HG02678 (cell line): ENCODE results near the gene IL4R.

Experiments
- ATAC-seq: cut with Tn5 transposase; IDR thresholded peaks from one replicate; pipeline ENCODE4 v1.9.1; 2021; ENCODE audit warnings: mild to moderate bottlenecking, moderate library complexity; ENCODE audit not compliant: unreplicated experiment

Gene IL4R

DNA sequence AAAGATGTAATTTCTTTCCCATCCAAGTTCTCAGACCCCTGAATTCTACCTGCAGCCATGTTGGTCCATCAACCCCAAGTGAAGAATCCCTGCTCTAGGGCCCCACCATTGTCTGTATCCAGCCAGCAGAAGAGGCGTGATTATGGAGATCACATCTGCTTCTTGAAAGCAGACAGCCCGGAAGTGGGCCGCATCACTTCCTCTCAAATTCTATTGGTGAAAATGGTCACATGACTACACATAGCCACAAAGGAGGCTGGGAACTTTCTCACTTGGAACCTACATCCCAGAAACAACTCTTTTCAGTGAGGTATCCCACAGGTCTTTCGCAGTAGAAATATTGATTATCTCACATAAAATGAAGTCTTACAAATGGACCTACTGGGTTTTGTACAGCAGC lies 40.1 kb downstream of the IL4R start:
- no peak for ATAC-seq

GRCh38 chr16:27355610-27356009 lies 41.8 kb downstream of the IL4R start:
- no peak for ATAC-seq

DNA sequence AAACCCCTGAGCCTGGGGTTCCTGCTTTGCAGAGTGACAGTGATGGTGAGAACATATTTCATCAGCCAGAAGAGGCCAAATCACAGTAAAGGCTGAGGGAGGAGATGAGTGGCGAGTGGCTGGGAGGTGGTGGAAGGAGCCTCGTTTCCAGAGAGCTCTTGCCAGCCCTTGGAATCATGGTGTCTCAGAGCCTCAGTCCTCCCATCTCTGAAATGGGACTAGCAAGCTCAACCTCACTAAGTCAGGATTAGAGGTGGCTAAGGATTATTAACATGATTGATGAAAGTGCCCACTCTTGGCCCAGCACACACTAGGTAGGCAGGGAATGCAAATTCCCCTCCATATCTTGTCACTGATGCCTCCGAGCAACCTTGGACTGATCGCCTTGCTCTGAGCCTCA lies 43.0 kb downstream of the IL4R start:
- ATAC-seq, result no peak

- no peak for ATAC-seq
Observed at GRCh38 chr16:27359051-27359450, 45.3 kb downstream of the IL4R start.

DNA sequence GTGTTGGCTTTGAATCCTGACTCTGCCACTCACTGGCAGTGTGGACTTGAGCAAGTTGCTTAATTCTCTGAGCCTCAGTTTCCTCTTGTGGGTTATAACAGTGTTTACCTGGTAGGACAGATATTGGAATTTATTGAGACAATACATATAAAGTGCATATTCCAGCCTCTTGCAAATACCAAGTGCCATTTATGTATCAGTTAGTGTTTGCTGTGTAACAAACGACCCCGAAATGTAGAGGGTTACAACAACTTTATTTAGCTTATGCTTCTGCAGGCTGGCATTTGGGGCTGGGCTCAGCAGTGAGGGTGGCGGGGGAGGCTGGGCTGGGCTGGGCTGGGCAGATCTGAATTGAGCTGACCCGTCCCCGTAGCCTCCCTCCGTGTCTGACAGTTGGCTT lies 45.8 kb downstream of the IL4R start:
- ATAC-seq, result no peak

DNA sequence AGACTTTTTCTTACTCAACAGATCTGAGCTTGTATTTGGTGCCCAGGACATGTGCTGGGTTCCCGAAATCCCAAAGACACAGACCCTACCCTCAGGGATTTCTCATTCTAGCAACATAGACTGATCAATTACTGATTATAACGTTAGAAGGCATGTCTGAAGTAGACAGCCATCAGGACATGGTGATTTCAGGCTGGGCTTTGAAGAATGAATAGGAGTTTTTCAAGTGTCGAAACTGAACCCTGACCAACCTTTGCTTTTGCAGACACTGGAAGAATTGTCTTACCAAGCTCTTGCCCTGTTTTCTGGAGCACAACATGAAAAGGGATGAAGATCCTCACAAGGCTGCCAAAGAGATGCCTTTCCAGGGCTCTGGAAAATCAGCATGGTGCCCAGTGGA lies 48.2 kb downstream of the IL4R start:
- no peak for ATAC-seq

GRCh38 chr16:27362570-27363245 lies 48.9 kb downstream of the IL4R start:
- no peak for ATAC-seq

GRCh38 chr16:27363246-27363632 lies 49.5 kb downstream of the IL4R start:
- no peak for ATAC-seq

DNA sequence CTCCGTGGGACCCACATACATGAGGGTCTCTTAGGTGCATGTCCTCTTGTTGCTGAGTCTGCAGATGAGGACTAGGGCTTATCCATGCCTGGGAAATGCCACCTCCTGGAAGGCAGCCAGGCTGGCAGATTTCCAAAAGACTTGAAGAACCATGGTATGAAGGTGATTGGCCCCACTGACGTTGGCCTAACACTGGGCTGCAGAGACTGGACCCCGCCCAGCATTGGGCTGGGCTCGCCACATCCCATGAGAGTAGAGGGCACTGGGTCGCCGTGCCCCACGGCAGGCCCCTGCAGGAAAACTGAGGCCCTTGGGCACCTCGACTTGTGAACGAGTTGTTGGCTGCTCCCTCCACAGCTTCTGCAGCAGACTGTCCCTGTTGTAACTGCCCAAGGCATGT lies 50.0 kb downstream of the IL4R start:
- no peak for ATAC-seq

DNA sequence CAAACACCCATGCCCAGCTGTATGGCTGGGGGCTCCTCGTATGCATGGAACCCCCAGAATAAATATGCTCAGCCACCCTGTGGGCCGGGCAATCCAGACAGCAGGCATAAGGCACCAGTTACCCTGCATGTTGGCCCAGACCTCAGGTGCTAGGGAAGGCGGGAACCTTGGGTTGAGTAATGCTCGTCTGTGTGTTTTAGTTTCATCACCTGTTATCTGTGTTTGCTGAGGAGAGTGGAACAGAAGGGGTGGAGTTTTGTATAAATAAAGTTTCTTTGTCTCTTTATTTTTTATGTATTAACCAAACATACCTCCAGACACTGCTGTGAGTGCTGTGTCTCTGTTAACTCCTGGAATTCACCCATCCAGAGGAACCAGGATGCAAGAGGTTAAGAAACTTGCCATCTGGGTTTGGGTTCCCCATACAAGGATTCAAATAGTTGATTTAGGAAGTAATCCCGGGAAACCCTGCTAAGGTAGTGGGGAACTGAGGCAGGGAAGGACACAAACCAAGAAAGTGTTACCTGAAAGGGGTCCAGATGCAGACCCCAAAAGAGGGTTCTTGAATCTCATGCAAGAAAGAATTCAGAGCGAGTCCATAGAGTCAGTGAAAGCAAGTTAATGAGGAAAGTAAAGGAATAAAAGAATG lies 50.8 kb downstream of the IL4R start:
- no peak for ATAC-seq

DNA sequence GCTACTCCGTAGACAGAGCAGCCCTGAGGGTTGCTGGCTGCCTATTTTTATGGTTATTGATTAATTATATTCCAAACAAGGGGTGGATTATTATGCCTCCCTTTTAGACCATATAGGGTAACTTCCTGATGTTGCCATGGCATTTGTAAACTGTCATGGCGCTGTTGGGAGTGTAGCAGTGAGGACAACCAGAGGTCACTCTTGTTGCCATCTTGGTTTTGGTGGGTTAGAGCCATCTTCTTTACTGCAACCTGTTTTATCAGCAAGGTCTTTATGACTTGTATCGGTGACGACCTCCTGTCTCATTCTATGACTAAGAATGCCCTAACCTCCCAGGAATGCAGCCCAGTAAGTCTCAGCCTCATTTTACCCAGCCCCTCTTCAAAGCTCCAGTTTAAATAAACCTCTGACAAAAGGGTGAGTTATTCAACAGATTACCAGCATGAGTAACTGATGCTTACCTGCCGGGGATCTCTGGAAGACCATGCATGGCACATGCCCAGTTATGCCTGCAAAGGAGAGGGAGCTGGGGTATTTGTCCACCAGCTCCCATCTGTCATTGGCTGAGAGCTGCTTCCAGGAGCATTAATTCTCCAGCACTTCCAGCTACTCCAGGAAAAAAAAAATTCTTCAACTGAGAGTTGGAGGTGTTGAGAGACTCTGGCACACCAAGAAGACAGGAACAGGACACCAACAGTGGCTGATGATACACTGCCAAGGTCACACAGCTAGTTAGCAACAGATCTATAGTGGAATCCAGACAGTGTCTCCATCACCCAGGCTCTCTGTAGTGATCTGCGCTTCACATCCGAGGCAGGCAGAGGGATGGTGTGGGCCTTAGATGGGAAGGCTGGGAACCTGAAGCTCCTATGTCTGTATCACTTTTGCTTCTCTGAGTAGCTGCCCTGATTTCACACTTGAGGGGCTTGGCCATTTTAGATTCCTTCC lies 51.6 kb downstream of the IL4R start:
- no peak for ATAC-seq

DNA sequence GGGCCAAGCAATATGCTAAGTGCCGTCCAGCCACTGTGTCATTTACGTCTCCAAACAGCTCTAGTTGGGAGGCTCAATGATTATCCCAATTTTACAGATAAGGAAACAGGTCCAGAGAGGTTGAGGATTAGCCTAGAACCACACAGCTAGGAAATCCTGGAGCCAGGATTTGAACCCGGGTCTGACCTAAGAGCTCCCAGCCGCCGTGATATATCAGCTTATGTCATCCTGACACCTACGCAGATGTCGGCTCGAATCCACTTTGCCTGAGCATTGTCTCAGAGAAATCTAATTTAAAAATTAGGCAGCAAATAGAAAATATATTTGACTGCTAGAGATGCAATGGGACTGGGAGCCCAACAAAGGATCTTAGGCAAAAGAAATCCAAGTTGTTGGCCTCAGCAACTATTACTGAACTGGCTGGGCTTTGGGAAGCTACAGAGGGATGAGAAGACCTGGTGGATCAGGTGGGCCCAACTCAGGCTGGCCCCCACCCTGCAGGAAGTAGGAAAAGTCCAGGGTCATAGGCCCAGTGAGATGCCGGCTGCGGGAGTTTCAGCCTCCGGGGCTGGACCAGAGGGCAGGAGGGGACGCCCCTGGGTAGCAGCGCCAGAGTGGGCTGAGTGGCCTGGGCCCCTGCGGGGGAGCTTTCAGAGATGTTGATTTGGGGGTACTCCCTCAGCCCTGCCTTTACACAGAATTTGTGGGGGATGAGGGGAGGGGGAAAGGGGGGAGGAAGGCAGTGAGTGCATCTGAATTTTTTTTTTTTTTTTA lies 53.1 kb downstream of the IL4R start:
- peak; percentile 19 for ATAC-seq

GRCh38 chr16:27367461-27368357 lies 53.9 kb downstream of the IL4R start:
- ATAC-seq, result peak; percentile 69

DNA sequence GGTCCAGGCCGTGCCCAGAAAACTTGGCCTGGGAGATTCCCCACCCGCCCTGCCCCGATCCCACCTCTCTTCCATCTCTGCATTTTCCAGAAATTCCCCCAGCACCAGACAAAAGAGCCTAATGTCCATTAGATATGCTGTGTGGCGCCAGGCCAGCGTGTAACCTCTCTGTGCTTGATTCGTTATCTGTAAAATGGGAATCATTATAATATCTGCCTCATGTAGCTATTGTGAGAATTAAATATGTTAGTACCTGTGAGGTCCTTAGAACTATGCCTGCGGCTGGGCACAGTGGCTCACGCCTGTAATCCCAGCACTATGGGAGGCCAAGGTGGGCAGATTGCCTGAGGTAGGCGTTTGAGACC lies 54.6 kb downstream of the IL4R start:
- no peak for ATAC-seq

DNA sequence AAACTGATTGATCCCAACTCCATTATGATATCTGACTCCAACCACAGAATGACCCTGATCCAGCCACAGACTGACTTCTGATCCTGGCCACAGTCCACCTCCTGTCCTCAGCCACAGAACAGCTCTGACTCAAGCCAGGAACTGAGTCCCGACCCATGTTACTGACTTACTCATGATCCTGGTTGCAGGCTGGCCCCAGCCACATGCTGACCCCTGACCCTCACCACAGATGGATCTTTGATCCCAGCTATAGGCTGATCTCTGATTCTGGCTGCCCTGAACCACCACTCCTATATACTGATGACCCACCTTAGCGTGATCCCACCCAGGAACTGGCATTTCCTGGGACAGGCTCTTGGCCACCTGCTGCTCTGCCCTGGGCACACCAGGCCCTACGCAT lies 56.0 kb downstream of the IL4R start:
- no peak for ATAC-seq

DNA sequence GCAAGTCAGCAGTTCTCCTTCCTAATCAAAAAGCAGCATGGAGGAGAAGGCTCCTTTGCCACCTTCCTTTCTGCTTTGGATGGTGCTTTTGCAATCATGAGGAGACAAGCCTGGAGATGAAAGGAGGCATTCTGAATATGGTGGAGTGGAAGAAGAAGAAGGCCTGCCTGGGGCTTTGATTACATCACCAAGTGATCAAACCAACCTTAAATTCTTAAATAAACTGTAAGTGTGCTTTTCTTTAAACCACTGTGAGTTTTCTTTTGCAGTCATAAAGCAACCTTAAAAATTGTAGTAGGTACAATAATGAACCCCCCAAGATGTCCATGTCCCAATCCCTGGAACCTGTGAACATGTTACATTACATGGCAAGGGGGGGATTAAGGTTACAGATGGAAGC lies 56.5 kb downstream of the IL4R start:
- ATAC-seq, result no peak

GRCh38 chr16:27373312-27373711 lies 59.5 kb downstream of the IL4R start:
- no peak for ATAC-seq

DNA sequence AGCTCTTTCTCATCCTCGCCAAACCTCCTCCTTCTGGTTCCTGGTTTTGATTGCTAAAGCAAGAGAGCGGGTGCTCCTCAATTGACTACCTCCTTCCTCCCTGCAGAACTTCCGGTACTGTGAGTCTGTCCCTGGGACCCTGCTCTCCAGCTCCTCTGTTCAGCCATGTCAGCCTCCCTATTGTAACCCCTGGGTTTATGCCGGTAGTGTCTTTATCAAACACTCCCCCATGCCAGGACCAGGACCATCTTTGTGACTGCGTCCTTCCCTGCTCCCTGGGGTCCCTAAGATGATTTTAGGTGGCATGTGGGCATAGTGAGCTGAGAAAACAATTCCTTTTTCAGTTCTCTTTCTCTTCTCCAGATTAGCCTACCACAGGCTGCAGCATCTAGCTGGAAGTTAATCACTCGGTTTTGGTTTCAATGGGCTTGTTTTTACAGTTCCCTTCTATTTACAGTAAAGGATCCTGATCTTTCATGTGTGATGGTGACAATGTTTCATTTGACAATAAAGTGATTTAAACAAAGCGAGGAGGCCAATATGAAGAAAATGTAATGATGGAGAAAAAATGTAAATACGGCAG lies 60.5 kb downstream of the IL4R start:
- peak; percentile 31 for ATAC-seq

- ATAC-seq, result peak; percentile 39
Observed at GRCh38 chr16:27374804-27375425, 61.1 kb downstream of the IL4R start.
